HG02798 (cell line): ENCODE results near the gene EMC6.
A peak's percentile ranks its signal among the peaks of the same experiment; 100 is the strongest.

Experiments used
- ATAC-seq: cut with Tn5 transposase; IDR thresholded peaks from one replicate; pipeline ENCODE4 v1.9.1; 2021; ENCODE audit warnings: mild to moderate bottlenecking; ENCODE audit not compliant: unreplicated experiment, poor library complexity

The EMC6 gene

DNA sequence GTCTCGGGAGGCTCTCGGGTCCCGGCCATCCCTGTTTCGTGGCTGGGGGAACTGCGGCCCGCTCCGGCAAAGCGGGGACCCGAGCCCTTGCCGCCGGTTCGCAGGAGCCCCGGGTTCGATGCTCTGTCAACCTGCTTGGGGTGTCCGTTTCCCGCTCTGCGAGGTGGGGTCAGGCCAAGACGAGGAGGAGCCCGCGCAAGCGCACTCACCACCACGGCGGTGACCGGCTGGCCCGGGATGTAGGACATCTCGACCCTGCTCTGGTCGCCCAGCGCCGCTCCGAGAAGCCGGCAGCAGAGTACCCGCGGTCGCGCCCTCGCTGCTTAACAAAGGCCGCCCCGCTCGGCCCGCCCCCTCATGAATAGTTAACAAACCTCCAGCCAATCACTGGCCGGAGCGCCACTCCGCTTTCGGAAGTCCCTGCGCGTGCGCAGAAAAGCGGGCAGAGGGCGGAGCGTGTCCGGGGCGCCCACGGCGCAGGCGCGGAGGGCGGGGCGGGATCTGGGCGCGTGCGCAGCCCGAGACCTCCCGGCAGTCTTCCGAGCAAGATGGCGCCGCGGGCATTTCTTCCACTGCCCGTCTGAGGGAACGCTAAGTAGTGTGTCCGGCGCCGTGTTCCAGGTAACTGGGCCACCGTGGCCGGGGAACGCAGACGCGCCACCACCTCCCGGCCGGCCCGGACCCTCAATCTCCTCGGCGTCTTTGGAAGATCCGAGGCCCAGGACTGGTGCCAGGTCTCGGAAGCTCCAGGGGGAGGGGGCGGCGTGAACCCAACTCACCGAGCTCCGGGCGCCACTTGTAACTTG lies at the start of gene EMC6, which contains the start of gene TAX1BP3:
Gene EMC6 (plus strand): TSS at position 534 of the 806 bp plus-strand sequence. CDS start 335 bp downstream, outside the sequence.
Gene TAX1BP3 (minus strand): TSS at position 300 of the 806 bp plus-strand sequence. CDS start 52 bp downstream, at position 248.
- peak; percentile 93 for ATAC-seq

DNA sequence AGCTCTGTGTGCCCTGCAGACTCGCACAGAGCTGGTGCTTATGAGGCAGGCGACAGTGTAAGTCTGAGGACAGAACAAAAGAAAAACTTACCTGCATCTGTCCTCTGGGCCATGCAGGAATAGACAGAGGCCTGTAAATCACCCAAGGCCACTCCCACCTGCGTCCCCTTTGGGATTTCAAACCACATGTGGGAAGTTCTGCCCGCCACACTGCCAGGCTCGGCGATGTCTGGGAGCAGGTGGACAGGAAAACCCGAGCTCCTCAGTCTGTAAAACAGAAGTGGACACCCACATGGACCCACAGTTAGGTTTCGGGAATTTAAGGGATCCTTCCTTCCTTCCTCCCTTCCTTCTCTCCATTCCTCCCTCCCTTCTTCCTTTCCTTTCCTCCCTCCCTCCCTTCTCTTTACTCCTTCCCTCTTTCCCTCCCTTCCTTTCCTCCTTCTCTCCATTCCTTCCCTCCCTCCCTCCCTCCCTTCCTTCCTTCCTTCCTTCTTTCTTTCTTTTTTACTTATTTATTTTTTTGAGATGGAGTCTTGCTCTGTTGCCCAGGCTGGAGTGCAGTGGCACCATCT lies 47.4 kb upstream of the EMC6 start:
- ATAC-seq = no peak

DNA sequence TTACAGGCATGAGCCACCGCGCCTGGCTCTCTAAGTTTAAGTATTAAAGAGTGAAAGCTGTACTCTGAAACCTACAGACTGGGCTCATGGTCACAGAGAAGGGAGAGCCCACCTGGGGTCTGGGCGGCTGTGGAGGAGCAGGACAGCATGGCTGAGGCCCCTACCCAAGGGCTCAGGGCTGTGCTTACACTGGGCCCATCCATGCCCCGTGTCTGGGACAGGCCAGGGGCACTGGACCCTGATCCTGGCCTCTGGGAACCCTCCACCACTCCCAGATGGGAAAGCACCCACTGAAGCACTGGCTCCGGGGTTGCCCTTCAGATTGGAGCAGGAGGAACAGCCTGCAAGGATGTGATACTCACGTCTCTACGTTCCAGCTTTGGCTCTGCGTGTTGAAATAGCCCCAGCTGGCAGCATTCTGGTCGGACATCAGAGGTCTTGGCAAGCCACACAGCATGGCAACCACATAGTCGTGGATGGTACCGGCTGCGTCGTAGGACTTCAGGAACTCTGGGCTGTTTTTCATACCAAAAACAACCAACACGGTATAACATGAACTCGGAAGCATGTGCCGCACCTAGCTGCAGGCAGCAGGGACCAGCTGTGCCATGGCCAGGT lies 45.5 kb upstream of the EMC6 start:
- ATAC-seq = no peak

DNA sequence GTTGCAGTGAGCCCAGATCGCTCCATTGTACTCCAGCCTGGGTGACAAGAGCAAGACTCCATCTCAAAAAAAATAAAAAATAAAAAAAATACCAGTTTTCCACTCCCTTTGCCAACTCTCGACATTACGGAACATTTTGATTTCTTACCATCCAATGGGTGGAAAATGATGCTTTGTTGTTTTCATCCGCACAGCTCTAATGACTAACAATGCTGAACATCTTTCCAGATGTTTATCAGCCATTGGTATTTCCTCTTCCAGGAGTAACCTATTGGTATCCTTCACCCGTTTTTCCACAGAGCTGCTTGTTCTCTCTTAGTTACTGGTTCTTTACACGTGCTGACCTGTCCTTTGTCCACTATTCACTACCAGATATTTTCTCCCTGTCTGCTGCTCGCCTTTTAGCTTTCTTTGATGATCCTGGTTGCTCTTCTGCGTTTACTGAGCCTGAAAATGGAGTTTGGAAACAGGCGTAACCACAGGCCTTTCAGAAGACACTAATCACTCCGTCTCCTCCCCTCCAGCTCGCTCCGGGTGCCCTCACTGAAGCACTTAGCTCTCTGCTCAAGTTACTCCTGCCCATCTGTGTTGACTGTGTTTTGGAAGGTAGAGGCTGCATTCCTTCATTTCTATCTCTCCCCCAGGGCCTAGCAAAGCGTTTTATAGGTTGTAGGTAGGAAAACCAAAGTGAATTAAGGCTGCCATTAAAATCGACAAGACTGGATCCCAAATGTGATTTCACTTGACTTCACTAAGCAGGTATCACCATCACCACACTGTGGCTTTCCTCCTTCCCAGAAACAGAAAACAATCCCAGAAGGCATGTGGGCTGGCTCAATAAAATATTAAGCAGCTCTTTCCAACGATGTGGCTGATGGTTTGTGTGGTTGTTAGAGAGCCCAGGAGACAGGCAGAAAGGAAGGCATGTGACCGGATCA lies 41.5 kb upstream of the EMC6 start:
- ATAC-seq = no peak

DNA sequence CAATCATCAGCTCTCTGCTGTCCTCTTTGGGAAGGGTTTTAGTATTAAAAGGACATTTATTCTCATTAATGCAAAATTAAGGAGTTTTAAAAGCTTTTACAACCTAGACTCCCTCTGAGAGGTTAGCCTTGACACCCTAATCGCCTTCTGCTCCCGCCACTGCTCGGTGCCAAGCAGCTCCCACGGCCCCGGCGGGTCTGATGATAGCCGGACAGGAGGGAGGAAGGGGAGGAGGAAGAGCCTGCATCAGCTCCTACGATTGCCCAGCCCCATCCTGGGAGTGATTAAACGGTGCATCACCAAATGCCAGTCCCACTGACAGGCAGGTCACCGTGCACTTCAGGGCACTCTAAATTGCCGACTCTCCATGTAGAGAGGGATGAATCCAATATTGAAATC lies 40.8 kb upstream of the EMC6 start:
- no peak for ATAC-seq

DNA sequence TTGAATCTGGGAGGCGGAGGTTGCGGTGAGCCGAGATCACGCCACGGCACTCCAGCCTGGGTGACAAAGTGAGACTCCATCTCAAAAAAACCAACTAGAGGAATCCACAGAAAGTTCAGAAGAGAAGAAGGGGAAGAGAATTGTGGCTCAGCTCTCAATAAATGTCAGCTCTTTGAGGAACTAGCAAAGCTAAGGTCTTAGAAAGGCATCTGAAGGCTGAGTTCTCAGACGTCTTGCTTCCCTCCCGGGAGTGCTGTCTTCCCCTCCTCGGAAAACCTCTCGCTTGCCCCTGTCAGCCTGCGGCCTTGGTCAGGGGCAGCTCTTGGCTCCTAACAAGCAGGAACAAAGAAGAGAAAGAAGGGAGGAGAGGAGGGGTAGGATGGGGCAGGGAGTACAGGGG lies 37.8 kb upstream of the EMC6 start:
- no peak for ATAC-seq

DNA sequence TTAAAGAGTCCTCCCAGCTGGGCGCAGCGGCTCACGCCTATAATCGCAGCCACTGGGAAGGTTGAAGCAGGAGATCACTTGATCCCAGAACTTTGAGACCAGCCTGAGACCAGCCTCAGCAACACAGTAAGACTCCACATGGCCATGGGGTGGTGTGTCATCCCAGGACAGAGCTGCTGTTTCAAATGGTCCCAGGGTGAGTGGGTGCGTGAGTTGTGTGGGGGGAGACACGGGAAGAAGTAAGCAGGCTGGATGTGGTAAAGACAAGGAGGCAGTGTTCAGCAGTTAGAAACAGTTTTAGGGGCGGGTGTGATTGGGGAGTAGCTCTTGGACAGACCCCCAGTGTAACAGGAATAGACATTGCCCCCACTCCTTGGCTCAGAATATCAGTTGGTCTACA lies 36.3 kb upstream of the EMC6 start:
- no peak for ATAC-seq

DNA sequence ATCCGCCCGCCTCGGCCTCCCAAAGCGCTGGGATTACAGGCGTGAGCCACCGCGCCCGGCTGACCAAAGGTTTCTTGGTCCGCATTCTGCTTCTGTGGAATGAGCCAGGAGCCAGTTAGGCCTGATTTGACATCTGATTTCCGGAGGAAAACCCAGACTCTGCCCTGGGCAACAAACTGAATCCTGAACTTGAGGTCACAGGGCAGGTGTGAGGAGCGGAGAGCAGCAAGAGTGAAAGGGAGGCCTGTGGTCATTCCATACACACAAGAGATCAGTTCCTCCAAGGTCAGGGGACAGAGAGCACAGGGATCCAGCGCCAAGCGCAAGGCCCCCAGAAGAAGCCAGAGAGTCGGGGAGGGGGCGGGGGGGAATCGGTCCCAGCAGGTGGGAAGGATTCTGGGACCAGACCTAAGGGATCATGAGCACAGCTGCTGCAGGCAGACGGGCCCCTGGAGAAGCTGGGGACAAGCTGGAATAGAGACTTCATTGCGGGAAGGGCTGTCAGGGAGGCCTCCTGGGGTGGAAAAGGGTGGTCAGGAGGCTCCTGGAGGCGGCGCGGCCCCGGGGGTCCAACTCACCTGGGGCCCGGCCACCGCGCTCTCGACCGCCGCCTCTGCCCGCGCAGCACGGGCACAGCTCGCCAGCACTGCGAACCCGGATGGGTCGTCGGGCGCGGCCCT lies 33.0 kb upstream of the EMC6 start:
- ATAC-seq = no peak

DNA sequence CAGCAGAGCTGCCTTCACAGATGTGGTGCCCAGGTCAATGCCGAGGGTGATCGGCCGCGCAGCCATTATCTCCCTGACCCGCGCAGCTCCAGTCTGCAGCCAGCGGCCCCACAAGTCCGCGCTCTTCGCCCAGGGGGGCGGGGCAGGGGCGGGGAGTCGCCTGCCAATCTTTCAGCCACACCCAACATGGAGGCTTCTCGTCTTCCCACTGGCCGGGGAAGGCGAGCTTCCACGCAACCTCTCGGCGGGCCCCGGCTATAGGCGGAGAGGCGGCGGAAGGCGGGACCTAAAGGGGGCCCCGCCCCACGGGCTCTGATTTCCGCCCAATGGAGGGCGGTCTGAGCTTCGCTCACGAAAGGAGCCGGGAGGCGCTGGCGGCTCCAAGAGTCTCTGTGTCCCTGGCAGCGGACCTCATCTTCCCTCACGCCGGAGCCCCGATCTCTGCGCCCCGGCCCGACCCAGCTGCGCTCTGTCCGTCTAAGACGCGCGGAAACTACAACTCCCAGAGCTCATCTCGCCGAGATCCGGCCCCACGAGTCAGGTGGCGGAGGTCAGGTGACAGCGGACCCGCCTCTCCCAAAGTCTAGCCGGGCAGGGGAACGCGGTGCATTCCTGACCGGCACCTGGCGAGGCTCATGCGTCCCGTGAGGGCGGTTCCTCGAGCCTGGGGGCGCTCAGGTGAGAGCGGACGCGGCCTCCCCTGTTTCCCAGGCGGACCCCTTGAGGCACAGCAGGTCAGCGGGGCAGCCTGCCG lies 32.3 kb upstream of the EMC6 start, which contains the start of the genes CTNS and SHPK:
Gene CTNS (plus strand): TSS at position 607 of the 754 bp plus-strand sequence. CDS start 3,447 bp downstream, outside the sequence.
Gene SHPK (minus strand): TSS at position 97 of the 754 bp plus-strand sequence. CDS start 31 bp downstream, at position 66.
- ATAC-seq = peak; percentile 96

DNA sequence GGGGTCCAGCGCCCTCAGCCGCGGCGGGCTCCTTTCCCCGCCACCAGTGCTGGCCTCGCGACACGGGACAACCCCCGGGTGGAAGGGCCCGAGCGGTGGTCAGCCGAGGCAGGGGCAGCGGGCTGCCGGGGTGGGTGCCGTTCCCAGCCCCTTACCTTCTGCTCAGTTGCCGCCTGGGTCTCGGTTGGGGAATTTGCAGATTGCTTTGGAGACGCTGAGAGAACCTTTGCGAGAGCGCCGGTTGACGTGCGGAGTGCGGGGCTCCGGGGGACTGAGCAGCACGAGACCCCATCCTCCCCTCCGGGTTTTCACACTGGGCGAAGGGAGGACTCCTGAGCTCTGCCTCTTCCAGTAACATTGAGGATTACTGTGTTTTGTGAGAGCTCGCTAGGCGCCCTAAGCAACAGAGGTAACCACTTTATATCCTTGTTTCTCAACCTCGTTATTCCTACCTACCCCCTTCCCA lies 31.7 kb upstream of the EMC6 start:
- peak; percentile 7 for ATAC-seq

DNA sequence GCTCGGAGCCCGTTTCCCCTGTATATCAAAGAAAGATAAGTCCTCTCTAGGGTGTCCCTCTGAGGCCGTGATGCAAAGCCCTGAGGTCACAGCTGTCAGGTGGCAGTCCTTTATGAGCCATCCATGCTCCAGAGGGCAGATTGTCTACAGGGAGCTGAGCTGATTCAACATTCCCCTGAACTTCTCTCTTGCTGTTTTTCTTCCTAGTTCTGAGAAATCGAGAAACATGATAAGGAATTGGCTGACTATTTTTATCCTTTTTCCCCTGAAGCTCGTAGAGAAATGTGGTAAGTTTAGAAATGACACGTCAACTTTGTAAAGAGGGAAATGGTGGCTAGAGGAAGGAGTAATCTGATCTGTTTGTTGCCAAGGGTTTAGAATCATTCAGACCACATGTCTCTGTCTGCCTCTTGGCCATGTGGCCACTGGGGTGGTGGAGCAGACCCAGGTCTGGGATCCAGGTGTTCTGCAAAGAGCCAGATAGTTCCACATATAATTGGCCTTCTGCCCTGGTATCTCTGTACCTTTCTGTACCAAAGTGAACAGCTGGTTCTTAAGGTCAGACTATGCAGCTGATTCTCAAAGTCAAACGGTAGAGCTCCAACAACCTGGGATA lies 28.5 kb upstream of the EMC6 start:
- ATAC-seq = no peak

DNA sequence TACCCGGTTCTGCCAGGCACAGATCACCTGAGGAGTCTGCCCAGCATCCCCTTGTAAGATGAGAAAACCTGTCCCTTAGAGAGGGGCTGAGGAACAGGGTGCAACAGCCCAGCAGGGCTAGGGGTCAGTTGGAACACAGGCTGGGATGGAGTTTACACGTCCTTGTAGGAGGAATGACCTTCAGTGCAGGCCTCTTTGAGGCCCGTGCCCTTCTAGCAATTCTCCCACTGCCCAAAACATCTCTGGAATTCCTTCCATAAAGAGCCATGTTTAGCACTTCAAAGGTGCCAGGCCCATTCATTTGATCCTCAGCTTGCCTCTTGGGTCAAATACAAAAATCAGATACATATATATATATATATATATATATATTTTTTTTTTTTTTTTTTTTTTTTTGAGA lies 27.6 kb upstream of the EMC6 start:
- no peak for ATAC-seq

DNA sequence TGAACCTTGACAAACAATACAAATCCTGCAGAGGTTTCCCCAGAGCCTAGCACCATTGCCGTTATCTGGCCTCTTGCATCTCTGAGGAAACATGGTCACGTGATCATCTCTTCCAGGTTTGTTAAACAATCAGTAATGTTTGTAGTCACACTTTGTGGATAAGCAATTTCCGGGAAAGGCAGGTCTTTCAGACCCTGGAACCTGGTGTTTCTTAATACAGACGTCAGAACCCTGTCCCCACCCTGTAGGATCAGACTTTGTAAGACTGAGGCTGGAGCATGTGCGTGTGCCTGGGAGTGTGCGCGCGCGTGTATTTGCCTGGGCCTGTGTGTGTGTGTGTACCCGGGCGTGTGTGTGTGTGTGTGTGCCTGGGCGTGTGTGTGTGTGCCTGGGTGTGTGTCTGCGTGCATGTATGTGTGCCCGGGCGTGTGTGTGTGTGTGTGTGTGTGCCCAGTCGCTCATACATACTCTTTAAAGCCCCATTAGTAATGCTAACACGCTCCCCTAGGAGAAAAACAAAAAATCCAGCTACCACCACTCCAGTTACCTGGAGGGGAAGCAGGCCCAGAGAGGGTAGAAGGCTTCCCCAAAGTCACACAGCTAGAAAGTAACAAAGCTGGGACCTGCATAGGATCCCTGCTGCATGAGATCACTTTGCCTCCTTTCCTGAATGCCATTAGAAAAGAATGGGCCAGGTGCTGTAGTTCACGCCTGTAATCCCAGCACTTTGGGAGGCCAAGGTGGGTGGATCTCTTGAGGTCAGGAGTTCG lies 26.7 kb upstream of the EMC6 start:
- ATAC-seq = no peak

DNA sequence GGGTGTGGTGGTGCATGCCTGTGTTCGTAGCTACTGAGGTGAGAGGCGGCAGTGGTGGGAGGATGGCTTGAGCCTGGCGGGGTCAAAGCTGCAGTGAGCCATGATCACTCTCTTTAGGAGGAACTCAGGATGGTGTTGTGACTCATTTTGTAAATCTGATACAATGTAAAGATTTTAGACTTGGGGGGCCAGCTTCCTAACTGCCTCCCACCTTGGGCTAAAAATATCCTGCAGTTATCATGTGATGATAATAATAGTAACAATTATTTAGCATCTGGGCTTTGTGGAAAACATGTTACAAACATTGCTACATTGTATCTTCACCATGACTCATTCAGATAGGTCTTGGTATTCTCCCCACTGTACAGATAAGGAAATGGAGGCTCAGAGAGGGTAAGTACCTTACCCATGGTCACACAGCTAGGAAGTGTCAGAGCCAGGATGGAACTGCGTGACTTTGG lies 24.7 kb upstream of the EMC6 start:
- no peak for ATAC-seq

DNA sequence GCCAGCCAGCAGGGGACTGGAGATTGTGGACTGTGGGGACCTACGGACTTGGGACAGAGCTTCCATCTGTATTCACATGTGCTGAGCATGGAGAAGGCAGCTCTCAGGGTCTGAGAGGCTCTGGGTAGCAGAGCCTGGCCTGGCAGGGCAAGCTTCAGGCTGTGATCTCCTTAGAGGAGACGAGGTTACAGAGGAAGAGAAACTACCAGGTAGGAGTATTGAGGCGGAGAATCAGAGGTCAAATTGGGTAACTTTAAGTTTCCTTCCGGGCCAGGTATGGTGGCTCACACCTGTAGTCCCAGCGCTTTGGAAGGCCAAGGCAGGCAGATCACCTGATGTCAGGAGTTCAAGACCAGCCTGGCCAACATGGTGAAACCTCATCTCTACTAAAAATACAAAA lies 23.3 kb upstream of the EMC6 start:
- ATAC-seq = no peak

DNA sequence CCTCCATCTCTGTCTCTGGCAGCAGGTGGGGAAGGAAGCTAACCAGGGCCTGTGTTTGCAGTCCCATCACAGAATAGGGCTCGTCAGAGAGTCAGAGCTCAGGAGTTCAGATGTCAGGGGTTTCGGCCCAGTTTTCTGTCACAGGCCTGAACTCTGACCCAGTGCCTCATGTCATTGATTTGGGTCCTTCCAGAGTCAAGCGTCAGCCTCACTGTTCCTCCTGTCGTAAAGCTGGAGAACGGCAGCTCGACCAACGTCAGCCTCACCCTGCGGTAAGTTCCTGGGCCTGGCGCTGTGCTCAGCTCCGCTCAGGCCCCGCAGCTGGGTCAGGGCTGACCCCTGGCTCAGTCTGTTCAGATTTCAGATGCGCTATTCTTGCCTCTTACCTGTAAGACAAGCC lies 21.4 kb upstream of the EMC6 start:
- ATAC-seq = no peak

DNA sequence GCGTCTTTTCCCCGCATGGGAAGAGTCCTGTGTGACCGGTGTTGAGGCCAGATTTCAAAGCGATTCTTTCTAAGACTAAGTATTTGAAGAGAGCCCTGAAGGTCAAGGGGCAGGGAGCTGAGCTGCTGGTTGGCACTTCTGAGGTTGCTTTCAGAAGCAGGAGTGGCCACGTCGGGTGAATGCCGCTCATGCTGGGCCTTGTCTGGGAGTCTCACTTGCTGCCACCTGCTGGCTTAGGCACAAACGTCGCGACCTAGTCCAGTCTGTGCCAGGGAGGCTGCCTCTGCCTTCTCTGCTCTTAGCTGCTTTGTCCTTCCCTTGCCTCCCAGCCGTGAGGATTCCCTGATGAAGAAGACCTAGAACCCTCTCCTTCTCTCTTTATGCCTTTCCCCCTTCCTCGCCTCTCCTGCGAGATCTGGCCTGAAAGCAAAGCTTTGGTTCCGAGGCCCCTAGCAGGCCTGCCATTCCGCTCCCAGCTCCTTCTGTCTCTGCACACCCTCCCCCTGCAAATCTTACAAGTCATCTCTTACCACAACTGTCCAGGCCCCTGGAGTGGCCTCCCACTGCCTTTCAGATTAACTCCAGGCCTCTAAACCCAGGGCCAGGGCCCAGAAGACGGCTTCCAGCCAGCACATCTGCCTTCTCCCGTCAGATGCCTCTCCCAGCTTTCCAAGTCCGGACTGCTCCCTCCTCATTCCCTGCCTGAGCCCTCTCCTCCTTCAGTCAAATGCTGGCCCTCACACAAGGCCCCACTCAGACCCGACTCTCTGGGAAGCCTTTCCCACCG lies 20.6 kb upstream of the EMC6 start:
- ATAC-seq = no peak
